Fibroblast of pulmonary artery (primary cell): Measurements from ENCODE around the gene LMX1B.

Experiments used
- DNase-seq: peaks from one replicate; pipeline ENCODE4 v3.0.0-alpha.2; 2010; ENCODE audit warnings: low read depth
- H3K4me3 ChIP-seq: replicated peaks from 2 replicates; pipeline ENCODE4 v1.5.1; 2011; ENCODE audit warnings: low read depth, mild to moderate bottlenecking, control low read depth, low read length, moderate library complexity
- CTCF ChIP-seq: IDR thresholded peaks from 2 replicates; pipeline ENCODE4 v1.5.1; 2011; ENCODE audit warnings: mild to moderate bottlenecking, control low read depth, low read length, inconsistent platforms; ENCODE audit errors: missing control alignments

Gene LMX1B

GRCh38 chr9:126633881-126634558 is 20.3 kb downstream of the LMX1B start:
- TF ChIP-seq CTCF: no peak
- no peak for DNase-seq

GRCh38 chr9:126635061-126635460 is 21.3 kb downstream of the LMX1B start:
- H3K4me3 ChIP-seq: no peak overlapping the region
- DNase-seq: no peak
- no peak for TF ChIP-seq CTCF

More at GRCh38 chr9:126633881-126634558, 20.3 kb downstream of the LMX1B start:
- no peak overlapping the region for H3K4me3 ChIP-seq

- no peak overlapping the region for H3K4me3 ChIP-seq
- no peak for DNase-seq
- no peak for TF ChIP-seq CTCF
These were observed 22.1 kb downstream of the LMX1B start for GRCh38 chr9:126635661-126636439.

GRCh38 chr9:126636983-126637798 is 23.5 kb downstream of the LMX1B start:
- no peak for TF ChIP-seq CTCF
- no peak overlapping the region for H3K4me3 ChIP-seq
- no peak for DNase-seq

GRCh38 chr9:126638571-126639132 is 24.9 kb downstream of the LMX1B start:
- no peak for DNase-seq
- no peak for TF ChIP-seq CTCF
- H3K4me3 ChIP-seq: no peak overlapping the region

- H3K4me3 ChIP-seq: no peak overlapping the region
- TF ChIP-seq CTCF: no peak
- DNase-seq: no peak
These were observed 25.7 kb downstream of the LMX1B start for GRCh38 chr9:126639318-126640000.
